Measurements from ENCODE around the gene LSM11.

The LSM11 gene

DNA sequence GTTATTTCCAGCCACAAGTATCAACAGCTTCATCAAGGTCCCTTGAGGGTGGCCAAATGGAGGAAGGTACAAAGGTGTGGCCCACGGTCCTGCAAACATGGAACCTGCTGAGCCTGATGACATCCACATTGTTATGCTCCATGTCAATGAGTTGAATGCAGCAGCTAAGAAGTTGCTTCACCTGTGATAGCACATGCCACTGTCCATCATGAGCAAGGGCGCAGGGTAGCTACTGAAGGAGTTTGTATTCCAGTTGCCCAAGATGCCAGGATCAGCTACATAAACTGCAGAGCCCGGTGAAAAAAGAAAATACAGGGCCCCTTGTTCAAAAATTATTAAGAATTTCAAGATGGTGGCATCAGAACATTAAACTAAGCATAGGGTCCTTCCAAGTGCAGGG lies 24.2 kb downstream of the LSM11 start:
- DNase-seq (ENCODE audit: low read depth in 2 of 3, low spot score in 2 of 3) = no peak

DNA sequence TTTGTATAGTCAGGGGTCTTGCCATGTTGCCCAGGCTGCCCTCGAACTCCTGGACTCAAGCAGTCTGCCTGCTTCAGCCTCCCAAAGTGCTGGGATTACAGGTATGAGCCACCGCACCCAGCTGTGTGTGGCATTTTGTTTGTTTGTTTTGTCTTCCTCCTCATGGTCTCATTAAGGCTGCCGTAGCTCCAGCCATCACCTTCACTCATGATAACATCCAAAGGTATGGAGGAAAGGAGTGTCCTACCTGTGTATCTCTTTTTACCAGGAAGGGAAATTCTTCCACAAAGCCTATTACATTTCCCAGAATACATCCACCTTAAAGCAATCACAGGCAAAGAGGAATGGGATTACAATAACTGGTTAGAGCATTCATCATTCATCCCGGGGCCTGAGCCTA lies 27.2 kb downstream of the LSM11 start:
- DNase-seq (ENCODE audit: low read depth in 2 of 3, low spot score in 2 of 3) = no peak

DNA sequence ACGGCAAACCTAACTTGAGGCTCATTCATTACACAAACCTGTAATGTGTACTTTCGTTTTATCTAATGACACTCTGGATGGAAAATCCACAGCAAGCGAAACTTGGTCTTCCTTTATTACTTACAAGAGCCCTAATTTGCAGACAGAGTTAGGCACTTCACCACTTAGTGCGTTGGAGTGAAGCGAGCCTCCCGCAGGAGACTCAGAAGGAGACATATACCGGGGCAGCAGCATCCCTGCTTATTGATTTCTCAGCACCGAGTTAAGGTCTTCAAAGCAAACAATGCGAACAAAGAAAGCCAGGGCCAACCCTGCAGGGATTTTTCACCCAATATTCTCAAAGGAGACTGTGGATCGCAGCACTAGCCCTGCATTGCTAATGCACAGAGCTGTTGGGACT lies 28.6 kb downstream of the LSM11 start:
- DNase-seq (ENCODE audit: low read depth in 2 of 3, low spot score in 2 of 3) = no peak

DNA sequence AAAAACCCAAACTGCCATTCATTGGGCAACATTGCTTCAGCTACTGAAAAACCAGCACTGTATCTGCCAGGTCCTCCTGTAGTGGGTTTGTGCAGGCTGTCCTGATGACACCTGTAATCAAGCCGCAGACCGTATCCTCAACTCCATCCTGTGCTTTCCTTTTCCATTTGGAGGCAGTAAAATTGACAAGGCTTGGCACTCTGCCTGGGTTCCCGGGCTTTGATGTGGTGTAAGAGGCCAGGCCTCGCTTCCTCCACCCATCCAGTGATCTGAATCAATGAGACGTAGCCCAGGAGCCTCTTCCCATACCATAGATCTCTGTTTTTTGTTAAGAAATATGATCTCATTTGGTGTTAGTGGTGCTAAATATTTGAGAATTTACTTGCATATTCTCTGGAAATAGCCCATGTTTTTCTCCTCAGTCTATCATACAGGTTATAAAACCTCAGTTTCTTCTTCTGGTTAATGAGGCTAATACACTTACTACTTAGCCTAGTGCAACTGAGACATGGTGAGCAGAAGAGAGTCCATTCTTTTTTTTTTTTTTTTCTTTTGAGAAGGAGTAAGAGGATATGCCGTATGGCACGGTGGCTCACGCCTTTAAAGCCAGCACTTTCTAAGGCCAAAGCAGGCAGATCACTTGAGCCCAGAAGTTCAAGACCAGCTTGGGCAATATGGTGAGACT lies 34.8 kb downstream of the LSM11 start:
- no peak for DNase-seq (ENCODE audit: low read depth in 2 of 3, low spot score in 2 of 3)

DNA sequence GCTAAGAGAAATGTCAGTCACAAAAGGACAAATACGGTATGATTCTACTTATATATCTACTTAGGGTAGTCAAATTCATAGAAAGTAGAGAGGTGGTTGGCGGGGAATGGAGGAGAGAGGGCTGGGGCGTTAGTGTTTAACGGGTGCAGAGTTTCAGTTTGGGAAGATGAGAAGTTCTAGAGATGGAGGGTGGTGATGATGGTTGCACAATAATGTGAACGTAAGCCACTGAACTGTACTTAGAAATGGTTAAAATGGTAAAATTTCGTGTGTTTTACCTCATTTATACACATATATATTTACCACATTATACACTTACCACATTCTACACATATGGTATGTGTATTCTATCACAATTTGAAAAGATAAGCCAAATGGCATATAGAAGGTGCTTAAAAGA lies 35.7 kb downstream of the LSM11 start:
- no peak for DNase-seq (ENCODE audit: low read depth in 2 of 3, low spot score in 2 of 3)

DNA sequence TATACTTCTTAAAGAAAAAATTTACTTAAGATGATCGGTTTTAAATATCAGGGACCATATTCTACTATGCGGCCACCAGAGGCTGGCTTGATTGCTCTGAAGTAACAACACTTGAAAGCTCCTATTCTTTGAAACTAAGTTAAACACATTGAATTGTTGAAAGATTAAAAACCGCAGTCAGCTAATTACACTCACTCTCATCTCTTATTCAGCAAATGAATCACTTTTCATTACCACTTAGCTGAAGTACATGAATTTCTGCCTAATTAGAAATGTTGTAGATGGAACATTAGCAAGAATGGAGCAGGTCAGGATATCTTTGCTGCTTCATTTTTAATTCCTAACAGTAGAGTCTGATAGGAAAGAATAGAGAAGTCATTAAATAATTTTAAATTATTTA lies 42.3 kb downstream of the LSM11 start:
- no peak for DNase-seq (ENCODE audit: low read depth in 2 of 3, low spot score in 2 of 3)

DNA sequence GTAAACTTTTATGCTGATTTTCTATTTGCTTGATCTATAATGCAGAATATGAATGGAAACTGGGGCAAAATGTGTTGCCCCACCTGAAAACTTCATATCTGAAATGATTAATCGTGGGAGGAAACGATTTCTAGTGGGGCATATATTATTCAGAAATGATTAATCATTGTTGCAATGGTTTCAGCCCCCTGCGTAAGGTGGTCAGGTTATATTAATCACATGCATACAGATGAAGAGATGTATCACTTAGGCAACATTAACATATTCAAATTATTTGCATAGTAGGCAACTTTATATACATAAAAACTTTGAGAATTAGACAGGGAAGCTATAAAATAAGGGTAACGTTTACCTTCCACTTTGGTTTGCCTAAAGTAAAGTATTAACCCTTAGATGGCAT lies 49.8 kb downstream of the LSM11 start:
- no peak for DNase-seq (ENCODE audit: low read depth in 2 of 3, low spot score in 2 of 3)

DNA sequence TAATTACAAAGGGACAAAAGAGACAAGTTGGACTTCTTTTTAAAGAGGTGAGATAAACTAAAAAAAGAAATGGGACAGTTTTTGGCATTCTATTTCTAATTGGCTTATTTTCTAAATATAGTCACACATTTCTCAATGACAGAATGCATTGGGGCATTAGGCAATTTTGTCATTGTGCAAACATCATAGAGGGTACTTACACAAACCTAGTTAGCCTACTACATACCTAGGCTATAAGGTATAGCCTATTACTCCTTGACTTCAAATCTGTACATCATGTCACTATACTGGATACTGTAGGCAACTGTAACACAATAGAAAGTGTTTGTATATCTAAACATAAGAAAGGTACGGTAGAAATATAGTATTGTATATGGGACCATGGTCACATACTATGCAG lies 56.1 kb downstream of the LSM11 start:
- no peak for DNase-seq (ENCODE audit: low read depth in 2 of 3, low spot score in 2 of 3)

DNA sequence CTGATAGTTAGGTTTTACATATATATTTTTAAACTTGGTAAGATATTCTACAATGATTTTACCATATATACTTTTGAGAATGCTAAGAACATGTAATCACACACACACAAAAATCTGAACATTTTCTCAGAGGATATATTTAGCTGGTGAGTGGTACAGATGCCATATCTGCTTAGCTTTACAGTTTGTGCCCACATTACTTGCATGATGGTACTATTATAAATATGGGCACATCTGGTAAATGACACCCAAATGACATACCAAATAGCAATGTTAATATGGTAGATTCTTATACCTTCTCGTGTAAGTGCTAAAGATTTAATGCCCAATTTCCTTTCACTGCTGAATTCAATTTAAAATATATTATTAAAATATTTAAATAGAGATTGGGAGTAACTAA lies 56.6 kb downstream of the LSM11 start:
- no peak for DNase-seq (ENCODE audit: low read depth in 2 of 3, low spot score in 2 of 3)

DNA sequence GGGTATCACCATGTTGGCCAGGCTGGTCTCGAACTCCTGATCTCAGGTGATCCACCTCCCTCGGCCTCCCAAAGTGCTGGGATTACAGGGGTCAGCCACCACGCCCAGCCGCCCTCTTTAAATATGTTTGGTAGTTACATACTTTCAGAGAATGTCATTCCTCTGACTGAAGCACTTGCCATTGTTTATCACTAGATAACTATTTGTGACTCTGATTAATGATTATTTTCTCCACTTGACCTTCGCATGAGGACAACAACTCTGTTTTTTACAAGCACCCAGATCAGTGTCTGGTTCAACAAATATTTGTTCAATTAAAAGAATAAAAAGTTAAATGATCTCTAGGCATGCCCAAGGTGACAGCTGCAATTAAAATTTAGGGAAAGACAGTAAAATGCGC lies 59.2 kb downstream of the LSM11 start:
- DNase-seq (ENCODE audit: low read depth in 2 of 3, low spot score in 2 of 3) = no peak

DNA sequence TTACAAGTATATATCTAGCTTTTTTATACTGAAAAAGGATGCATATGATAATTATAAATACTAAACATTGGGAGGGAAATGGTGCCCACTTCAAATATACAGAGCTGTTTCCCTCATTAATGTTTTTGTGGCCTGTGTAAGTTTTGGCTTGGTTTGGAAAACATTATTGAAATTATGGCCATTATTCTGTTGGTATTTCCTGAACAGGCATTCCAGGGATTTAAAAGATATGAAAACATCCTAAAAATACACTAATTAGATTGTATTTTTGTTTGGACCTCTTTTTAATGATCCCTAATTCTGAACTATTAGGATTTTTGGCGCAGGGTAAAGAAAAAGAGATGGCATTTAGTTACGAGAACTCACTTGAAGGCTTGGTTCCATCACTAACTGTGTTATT lies 64.5 kb downstream of the LSM11 start:
- no peak for DNase-seq (ENCODE audit: low read depth in 2 of 3, low spot score in 2 of 3)

Measured in activated CD8-positive, alpha-beta memory T cell treated with anti-CD3 and anti-CD28 coated beads for 48 hours (primary cell).